Measurements from ENCODE around the gene KIR2DL3.
"Not testable (repeated sequence)": the region's sequence is repeated elsewhere in the genome, so short reads cannot be mapped to it uniquely, and the experiment has no call there.

KIR2DL3 gene

DNA sequence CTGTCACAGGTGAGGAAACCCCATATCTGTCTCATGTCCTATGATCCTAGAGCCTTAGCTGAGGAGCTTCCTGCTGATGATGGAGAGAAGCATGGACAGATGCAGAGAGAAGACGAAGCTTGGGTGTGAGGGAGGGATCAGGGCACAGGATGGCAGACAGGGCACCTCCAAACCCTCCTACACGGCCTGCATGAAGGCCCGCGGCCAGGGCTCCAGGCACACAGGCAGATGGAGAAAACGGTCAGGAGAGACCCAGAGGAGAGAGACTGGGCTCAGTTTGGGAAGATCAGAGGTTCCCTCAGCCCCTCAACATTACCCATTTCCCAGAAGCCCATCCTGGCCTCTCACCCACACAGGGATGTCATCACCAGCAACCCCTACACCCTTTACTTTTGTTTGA lies 5.8 kb downstream of the KIR2DL3 start:
- DNase-seq (ENCODE audit: low spot score), result not testable (repeated sequence)

DNA sequence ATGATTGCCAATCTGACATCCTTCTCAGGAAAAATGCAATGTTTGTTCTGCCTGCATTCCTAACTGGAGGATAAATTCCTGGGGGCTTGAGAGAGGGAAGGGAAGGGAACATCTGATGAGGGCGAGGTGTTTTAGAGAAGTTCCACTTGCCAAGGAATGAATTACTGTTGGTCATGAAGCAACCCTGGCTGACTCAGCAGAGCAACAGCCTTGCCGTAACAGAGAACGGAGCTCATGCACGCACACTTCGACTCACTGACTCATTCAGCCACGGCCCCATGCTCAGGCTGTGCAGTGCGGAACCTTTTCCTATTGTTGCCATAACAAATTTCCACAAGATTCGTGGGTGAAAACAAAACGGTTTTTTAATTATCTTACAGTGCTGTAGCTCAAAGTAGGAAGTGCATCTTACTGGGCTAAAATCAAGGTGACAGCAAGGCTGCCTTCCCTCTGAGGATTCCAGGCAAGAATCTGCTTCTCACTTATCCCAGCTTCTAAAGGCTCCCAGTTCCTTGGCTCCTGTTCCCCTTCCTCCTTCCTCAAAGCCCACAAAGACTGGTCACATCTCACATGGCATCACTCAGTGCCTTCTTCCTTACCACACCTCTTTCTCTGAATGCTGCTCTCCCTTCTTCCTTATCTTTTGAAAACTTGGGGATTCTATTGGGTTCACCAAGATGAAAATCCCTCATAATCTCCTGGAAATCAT lies 9.5 kb downstream of the KIR2DL3 start:
- DNase-seq (ENCODE audit: low spot score), result not testable (repeated sequence)

GRCh38 chr19:54750276-54750675 lies 12.0 kb downstream of the KIR2DL3 start:
- DNase-seq (ENCODE audit: low spot score), result not testable (repeated sequence)

DNA sequence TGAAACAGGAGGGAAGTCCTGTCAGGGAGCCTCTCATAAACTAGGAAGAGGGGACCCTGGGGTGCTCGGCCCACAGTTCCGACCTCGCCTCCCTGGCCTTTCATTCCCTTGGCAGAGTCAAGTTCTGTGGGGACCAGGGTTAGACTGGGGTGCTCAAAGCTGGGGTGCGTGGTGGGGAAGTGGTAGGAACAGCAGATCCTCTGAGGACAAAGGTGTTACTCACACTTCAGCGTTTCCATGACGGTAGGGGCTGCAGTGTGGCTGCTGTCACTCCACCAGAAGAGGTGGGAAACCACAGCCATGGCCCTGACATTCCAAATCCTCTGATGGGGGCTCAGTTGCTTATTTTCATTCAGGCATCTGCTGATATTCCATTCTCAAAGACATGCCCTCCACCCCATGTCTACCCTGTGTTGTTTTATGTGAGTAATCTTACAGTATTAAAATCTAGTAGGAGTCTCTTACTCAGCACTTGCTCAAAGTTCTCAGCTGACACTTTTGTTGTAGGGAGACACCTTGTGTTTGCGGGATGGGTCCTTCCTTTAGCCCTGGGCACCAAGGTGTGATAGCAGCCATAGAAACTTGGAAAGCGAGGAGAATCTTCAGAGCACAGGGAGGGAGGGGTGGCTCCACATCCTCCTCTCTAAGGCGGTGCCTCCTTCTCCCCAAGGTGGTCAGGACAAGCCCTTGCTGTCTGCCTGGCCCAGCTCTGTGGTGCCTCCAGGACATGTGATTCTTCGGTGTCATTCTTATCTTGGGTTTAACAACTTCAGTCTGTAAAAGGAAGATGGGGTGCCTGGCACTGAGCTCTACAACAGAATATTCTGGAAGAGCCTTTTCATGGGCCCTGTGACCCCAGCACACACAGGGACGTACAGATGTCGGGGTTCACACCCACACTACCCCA lies 18.1 kb downstream of the KIR2DL3 start:
- DNase-seq (ENCODE audit: low spot score), result not testable (repeated sequence)

DNA sequence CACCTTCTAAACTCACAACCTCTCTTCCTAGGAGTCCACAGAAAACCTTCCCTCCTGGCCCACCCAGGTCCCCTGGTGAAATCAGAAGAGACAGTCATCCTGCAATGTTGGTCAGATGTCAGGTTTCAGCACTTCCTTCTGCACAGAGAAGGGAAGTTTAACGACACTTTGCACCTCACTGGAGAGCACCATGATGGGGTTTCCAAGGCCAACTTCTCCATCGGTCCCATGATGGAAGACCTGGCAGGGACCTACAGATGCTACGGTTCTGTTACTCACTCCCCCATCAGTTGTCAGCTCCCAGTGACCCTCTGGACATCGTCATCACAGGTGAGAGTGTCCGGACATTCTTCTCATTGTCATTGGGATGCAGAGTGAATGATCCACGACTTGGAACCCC lies 20.3 kb downstream of the KIR2DL3 start:
- not testable (repeated sequence) for DNase-seq (ENCODE audit: low spot score)

DNA sequence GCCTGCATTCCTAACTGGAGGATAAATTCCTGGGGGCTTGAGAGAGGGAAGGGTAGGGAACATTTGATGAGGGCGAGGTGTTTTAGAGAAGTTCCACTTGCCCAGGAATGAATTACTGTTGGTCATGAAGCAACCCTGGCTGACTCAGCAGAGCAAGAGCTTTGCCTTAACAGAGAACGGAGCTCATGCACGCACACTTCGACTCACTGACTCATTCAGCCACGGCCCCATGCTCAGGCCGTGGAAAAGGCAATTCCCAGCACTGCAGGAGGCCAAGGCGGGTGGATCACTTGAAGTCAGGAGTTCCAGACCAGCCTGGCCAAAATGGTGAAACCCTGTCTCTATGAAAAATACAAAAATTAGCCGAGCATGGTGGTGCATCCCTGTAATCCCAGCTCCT lies 25.9 kb downstream of the KIR2DL3 start:
- DNase-seq (ENCODE audit: low spot score), result not testable (repeated sequence)

GRCh38 chr19:54766464-54766863 lies 28.2 kb downstream of the KIR2DL3 start:
- not testable (repeated sequence) for DNase-seq (ENCODE audit: low spot score)

DNA sequence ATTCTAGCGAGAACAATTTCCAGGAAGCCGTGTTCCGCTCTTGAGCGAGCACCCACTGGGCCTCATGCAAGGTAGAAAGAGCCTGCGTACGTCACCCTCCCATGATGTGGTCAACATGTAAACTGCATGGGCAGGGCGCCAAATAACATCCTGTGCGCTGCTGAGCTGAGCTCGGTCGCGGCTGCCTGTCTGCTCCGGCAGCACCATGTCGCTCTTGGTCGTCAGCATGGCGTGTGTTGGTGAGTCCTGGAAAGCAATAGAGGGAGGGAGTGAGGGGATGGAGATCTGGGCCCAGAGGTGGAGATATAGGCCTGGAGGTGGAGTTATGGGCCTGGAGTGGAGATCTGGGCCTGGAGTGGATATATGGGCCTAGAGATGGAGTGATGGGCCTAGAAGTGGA lies 31.3 kb downstream of the KIR2DL3 start, which contains the start of gene KIR2DL1:
TSS of gene KIR2DL1 (plus strand) at position 148 of the 400 bp plus-strand sequence. CDS start at position 206, 58 bp downstream.
- DNase-seq (ENCODE audit: low spot score), result not testable (repeated sequence)

- not testable (repeated sequence) for DNase-seq (ENCODE audit: low spot score)
Observed at GRCh38 chr19:54770511-54770910, 32.2 kb downstream of the KIR2DL3 start.

- not testable (repeated sequence) for DNase-seq (ENCODE audit: low spot score)
Observed at GRCh38 chr19:54771018-54771960, 33.0 kb downstream of the KIR2DL3 start.

DNA sequence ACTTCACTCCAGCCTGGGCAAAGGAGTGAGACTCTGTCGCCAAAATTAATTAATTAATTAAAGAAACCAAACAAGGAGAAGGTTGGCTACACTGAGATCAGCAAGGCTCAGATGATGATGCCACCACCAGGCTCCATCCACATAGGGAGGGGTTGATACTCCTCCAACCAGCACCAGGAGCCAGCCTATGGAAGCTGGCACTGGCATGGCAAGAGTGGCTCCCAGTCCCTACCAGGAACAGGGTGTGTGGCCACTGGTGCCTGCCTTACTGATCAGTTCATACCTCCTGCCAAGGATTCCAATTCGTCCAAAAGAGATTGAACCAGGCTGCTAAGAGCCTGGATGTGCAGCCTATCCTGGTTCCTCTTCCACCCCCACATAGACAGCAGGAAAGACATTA lies 34.4 kb downstream of the KIR2DL3 start:
- not testable (repeated sequence) for DNase-seq (ENCODE audit: low spot score)

GRCh38 chr19:54775095-54775815 lies 36.9 kb downstream of the KIR2DL3 start:
- not testable (repeated sequence) for DNase-seq (ENCODE audit: low spot score)

DNA sequence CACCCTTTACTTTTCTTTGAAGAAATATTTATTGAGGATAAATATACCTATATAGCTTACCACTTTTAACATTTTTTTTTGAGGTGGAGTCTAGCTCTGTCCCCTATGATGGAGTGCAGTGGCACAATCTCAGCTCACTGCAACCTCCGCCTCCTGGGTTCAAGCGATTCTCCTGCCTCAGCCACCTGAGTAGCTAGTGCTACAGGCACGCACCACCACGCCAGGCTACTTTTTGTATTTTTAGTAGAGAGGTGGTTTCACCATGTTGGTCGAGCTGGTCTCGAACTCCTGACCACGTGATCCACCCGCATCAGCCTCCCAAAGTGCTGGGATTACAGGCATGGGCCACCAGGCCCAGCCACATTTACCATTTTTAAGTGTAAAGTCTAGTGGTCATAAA lies 37.5 kb downstream of the KIR2DL3 start:
- DNase-seq (ENCODE audit: low spot score), result not testable (repeated sequence)

DNA sequence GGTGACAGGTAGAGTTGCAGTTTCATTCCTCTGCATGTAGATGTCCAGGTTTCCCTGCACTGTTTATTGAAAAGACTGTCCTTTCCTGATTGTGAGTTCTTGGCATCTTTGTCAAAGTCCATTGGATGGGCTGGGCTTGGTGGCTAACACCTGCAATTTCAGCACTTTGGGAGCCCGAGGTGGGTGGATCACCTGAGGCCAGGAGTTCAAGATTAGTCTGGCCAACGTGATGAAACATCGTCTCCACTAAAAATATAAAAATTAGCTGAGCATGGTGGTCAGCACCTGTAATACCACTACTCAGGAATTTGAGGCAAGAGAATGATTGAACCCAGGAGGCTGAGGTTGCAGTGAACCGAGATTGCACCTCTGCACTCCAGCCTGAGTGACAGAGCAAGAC lies 39.5 kb downstream of the KIR2DL3 start:
- not testable (repeated sequence) for DNase-seq (ENCODE audit: low spot score)

DNA sequence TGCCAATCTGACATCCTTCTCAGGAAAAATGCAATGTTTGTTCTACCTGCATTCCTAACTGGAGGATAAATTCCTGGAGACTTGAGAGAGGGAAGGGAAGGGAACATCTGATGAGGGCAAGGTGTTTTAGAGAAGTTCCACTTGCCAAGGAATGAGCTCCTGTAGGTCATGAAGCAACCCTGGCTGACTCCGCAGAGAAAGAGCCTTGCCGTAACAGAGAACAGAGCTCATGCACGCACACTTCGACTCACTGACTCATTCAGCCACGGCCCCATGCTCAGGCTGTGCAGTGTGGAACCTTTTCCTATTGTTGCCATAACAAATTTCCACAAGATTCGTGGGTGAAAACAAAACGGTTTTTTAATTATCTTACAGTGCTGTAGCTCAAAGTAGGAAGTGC lies 40.6 kb downstream of the KIR2DL3 start:
- DNase-seq (ENCODE audit: low spot score), result not testable (repeated sequence)

DNA sequence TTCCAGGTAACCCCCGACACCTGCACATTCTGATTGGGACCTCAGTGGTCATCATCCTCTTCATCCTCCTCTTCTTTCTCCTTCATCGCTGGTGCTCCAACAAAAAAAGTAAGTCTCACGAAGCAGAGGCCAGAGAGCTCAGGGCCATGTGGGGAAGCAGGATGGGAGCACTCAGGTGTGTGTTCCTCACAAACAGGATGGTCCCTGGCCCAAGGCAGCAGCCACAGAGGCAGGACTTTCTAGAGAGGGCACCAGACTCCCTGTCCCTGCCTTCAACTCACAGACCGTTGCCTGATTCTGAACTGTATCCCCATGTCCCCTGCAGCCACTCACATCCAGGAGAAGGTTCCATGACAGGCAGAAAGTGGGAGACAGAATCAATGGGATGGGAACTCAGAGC lies 44.6 kb downstream of the KIR2DL3 start:
- not testable (repeated sequence) for DNase-seq (ENCODE audit: low spot score)

DNA sequence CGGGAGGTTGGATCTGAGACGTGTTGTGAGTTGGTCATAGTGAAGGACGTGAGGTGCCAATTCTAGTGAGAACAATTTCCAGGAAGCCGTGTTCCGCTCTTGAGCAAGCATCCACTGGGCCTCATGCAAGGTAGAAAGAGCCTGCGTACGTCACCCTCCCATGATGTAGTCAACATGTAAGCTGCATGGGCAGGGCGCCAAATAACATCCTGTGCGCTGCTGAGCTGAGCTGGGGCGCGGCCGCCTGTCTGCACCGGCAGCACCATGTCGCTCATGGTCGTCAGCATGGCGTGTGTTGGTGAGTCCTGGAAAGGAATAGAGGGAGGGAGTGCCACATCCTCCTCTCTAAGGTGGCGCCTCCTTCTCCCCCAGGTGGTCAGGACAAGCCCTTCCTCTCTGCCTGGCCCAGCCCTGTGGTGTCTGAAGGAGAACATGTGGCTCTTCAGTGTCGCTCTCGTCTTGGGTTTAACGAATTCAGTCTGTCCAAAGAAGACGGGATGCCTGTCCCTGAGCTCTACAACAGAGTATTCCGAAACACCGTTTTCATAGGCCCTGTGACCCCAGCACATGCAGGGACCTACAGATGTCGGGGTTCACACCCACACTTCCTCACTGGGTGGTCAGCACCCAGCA lies 47.9 kb downstream of the KIR2DL3 start:
- DNase-seq (ENCODE audit: low spot score), result not testable (repeated sequence)

- DNase-seq (ENCODE audit: low spot score), result not testable (repeated sequence)
Observed at GRCh38 chr19:54788154-54788553, 49.8 kb downstream of the KIR2DL3 start.

- no peak for DNase-seq (ENCODE audit: low spot score)
Observed at GRCh38 chr19:54790711-54791110, 52.4 kb downstream of the KIR2DL3 start.

- no peak for DNase-seq (ENCODE audit: low spot score)
Observed at GRCh38 chr19:54791476-54791875, 53.2 kb downstream of the KIR2DL3 start.
